ENCODE results near the gene PSMA8.
"Not testable (repeated sequence)": the region's sequence is repeated elsewhere in the genome, so short reads cannot be mapped to it uniquely, and the experiment has no call there.

Gene PSMA8

GRCh38 chr18:26242392-26242791 lies 108.7 kb downstream of the PSMA8 start:
- not testable (repeated sequence) for DNase-seq
